K562 (cell line): ENCODE measurements around the gene PLA2G3. TPM values are rescaled to one million over a fixed set of nuclear protein-coding genes. Genes with fewer than 3 reads are reported as not detected.

Experiments
- ATAC-seq: fragments of 200-7000 bp; cut with Tn5 transposase; 3 replicates; pipeline ENCODE4 v1.9.1; 2020; ENCODE audit warnings: moderate library complexity
- BruUV-seq: library from RNA; stranded (reverse); fragments of 400-500 nt; replicated peaks from 2 replicates; lab custom pipeline; 2021; lab: Mats Ljungman, UMichigan
- CTCF ChIA-PET: fragments of 300-600 bp; formaldehyde crosslinking; extraction: SDS; loops from one replicate; lab custom pipeline; 2021; ENCODE audit warnings: low intra/inter-chr PET ratio; lab: Yijun Ruan, JAX
- POLR2A ChIA-PET: fragments of 300-600, 350-650 bp; sonication (Branson Sonifier 250); formaldehyde crosslinking; extraction: SDS; loops from one replicate; lab custom pipeline; 2021; ENCODE audit warnings: antibody characterized with exemption, inconsistent platforms; lab: Yijun Ruan, JAX
- DNase-seq, 4 experiments: peaks; one replicate each; pipeline versions ENCODE4 v3.0.0 to v3.0.0-alpha.2; 2011 to 2018; ENCODE audit warnings: low spot score in 3 of 4, mixed read lengths in 3 of 4; ENCODE audit errors: extremely low read depth in 1 of 4
- FAIRE-seq: peaks from 2 replicates; lab custom pipeline; 2011; peaks lifted over from hg19 to GRCh38; lab: Jason Lieb, UNC
- H2AFZ ChIP-seq: 2 replicates; pipeline ENCODE4 v1.6.0; 2011; ENCODE audit warnings: low read depth, low read length, control low read depth, inconsistent platforms
- H3K27ac ChIP-seq: fragments of 200-600 bp; 3 replicates; pipeline ENCODE4 v1.8.0; 2011; ENCODE audit warnings: low read depth, mild to moderate bottlenecking, control low read depth, inconsistent platforms, low read length, moderate library complexity, mixed read lengths; ENCODE audit errors: extremely low read depth
- H3K27me3 ChIP-seq, 2 experiments: fragments of 300-600 bp in 1 of 2; 2 replicates in 1 of 2; 3 replicates in 1 of 2; pipeline versions ENCODE4 v1.6.0 to v1.8.0; 2011; ENCODE audit warnings: inconsistent platforms in 2 of 2, low read length in 2 of 2, mild to moderate bottlenecking in 1 of 2, mixed read lengths in 1 of 2, moderate library complexity in 1 of 2; ENCODE audit not compliant: control insufficient read depth in 2 of 2, insufficient read depth in 2 of 2
- H3K36me3 ChIP-seq: fragments of 300-600 bp; 3 replicates; pipeline ENCODE4 v1.8.0; 2011; ENCODE audit warnings: mild to moderate bottlenecking, low read length, inconsistent platforms; ENCODE audit not compliant: control insufficient read depth, insufficient read depth
- H3K4me1 ChIP-seq, 2 experiments: fragments of 200-600 bp in 1 of 2; replicated peaks in 1 of 2; 2 replicates in 1 of 2; 3 replicates in 1 of 2; pipeline versions ENCODE4 v1.5.1 to v1.8.0; 2011; ENCODE audit warnings: inconsistent platforms in 2 of 2, low read length in 2 of 2, mild to moderate bottlenecking in 1 of 2, mixed read lengths in 1 of 2, moderate library complexity in 1 of 2; ENCODE audit not compliant: control insufficient read depth in 2 of 2, insufficient read depth in 2 of 2
- H3K4me2 ChIP-seq: 2 replicates; pipeline ENCODE4 v1.6.1; 2011; ENCODE audit warnings: low read length, control low read depth, inconsistent platforms, mixed read lengths; ENCODE audit not compliant: insufficient read depth
- H3K4me3 ChIP-seq: fragments of 200-600 bp; sonication (generic), shearing (Covaris generic); 2 replicates; pipeline ENCODE4 v1.5.1; 2016; ENCODE audit warnings: control low read depth, inconsistent platforms
- H3K79me2 ChIP-seq: fragments of 200-600 bp; 3 replicates; pipeline ENCODE4 v1.8.0; 2011; ENCODE audit warnings: low read length, inconsistent platforms; ENCODE audit not compliant: control insufficient read depth, insufficient read depth
- H3K9ac ChIP-seq, 2 experiments: 2 replicates each; pipeline versions ENCODE4 v1.6.0 to v1.6.1; 2011; ENCODE audit warnings: low read depth in 2 of 2, low read length in 2 of 2, control low read depth in 1 of 2, inconsistent platforms in 1 of 2, mild to moderate bottlenecking in 1 of 2, mixed read lengths in 1 of 2; ENCODE audit not compliant: insufficient read depth in 1 of 2
- H3K9me1 ChIP-seq: one replicate; pipeline ENCODE4 v1.6.0; 2011; ENCODE audit warnings: inconsistent platforms, mild to moderate bottlenecking, low read length, moderate library complexity; ENCODE audit not compliant: control insufficient read depth, insufficient read depth
- H3K9me3 ChIP-seq: replicated peaks from 2 replicates; pipeline ENCODE4 v1.5.1; 2011; ENCODE audit warnings: low read depth, low read length, inconsistent platforms; ENCODE audit not compliant: control insufficient read depth, insufficient read depth
- H4K20me1 ChIP-seq: replicated peaks from 2 replicates; pipeline ENCODE4 v1.6.1; 2011; ENCODE audit warnings: low read length, inconsistent platforms, mixed read lengths; ENCODE audit not compliant: control insufficient read depth, insufficient read depth
- DEAF1 ChIP-seq: fragments of 450-650 bp; formaldehyde crosslinking; IDR thresholded peaks from 2 replicates; pipeline ENCODE4 v1.4.0; 2020; ENCODE audit warnings: mild to moderate bottlenecking, moderate library complexity
- GATA2 ChIP-seq: sonication (generic); formaldehyde crosslinking; IDR thresholded peaks from 2 replicates; pipeline ENCODE4 v1.4.0; 2020; ENCODE audit warnings: mild to moderate bottlenecking, missing genetic modification reagents
- HOXB6 ChIP-seq: fragments of 250-450 bp; sonication (Bioruptor Pico); IDR thresholded peaks from 2 replicates; pipeline ENCODE4 v1.5.1; 2022; ENCODE audit warnings: mild to moderate bottlenecking, borderline replicate concordance
- MBD2 ChIP-seq: sonication (generic); IDR thresholded peaks from 2 replicates; pipeline ENCODE4 v1.6.1; 2016; ENCODE audit warnings: low read depth, borderline replicate concordance
- NBN ChIP-seq: fragments of 450-650 bp; IDR thresholded peaks from 2 replicates; pipeline ENCODE4 v1.6.1; 2016; ENCODE audit warnings: low read depth, mild to moderate bottlenecking
- NR2F6 ChIP-seq: fragments of 450-650 bp; formaldehyde crosslinking; IDR thresholded peaks from 2 replicates; pipeline ENCODE4 v1.4.0; 2020; ENCODE audit warnings: mild to moderate bottlenecking
- POLR3G ChIP-seq: IDR thresholded peaks from 2 replicates; pipeline ENCODE4 v1.6.1; 2011; ENCODE audit not compliant: insufficient read length, insufficient replicate concordance; ENCODE audit errors: extremely low read depth
- TCF7L2 ChIP-seq: fragments of 150-350 bp; IDR thresholded peaks from 2 replicates; pipeline ENCODE4 v1.6.1; 2016; ENCODE audit warnings: low read depth, mild to moderate bottlenecking, low read length, moderate library complexity
- U2AF2 ChIP-seq: fragments of 200-400 bp; formaldehyde crosslinking; optimal IDR thresholded peaks from 2 replicates; pipeline ENCODE3; 2017; ENCODE audit warnings: low read depth, mild to moderate bottlenecking, low read length
- ZBTB1 ChIP-seq: sonication (generic); formaldehyde crosslinking; IDR thresholded peaks from 2 replicates; pipeline ENCODE4 v1.8.1; 2023; ENCODE audit warnings: missing genetic modification reagents, low read depth, mild to moderate bottlenecking, borderline replicate concordance
- ZBTB43 ChIP-seq: sonication (generic); formaldehyde crosslinking; IDR thresholded peaks from 2 replicates; pipeline ENCODE4 v1.8.0; 2023; ENCODE audit warnings: mild to moderate bottlenecking, missing genetic modification reagents
- ZBTB8A ChIP-seq: fragments of 450-650 bp; IDR thresholded peaks from 2 replicates; pipeline ENCODE4 v1.6.1; 2018; ENCODE audit warnings: mild to moderate bottlenecking, moderate library complexity; ENCODE audit not compliant: partially characterized antibody
- ZNF274 ChIP-seq: IDR thresholded peaks from 2 replicates; pipeline ENCODE4 v1.6.1; 2011; ENCODE audit warnings: low read depth, mild to moderate bottlenecking, low read length, moderate library complexity, borderline replicate concordance
- ZNF609 ChIP-seq: sonication (generic); formaldehyde crosslinking; IDR thresholded peaks from 2 replicates; pipeline ENCODE4 v1.8.1; 2023; ENCODE audit warnings: missing genetic modification reagents, mild to moderate bottlenecking, borderline replicate concordance
- ZNF699 ChIP-seq: fragments of 250-450 bp; sonication (Bioruptor Pico); IDR thresholded peaks from 2 replicates; pipeline ENCODE4 v1.8.0; 2021; ENCODE audit warnings: mild to moderate bottlenecking, moderate library complexity; ENCODE audit not compliant: insufficient replicate concordance
- WGBS: fragments of 100-300 bp; shearing (Covaris generic); methylation state at CpG from one replicate; pipeline ENCODE4 v1.1.6; 2016; ENCODE audit warnings: low coverage, mixed read lengths; ENCODE audit not compliant: insufficient coverage; ENCODE audit errors: missing lambda C conversion rate; 5-methylcytosine and 5-hydroxymethylcytosine counted together
- in situ Hi-C: fragments of 300-500 bp; cut with MboI; formaldehyde crosslinking; loops from 4 replicates; pipeline ENCODE4 v1.15.0; 2018; ENCODE audit warnings: inconsistent platforms, mixed read lengths
- intact Hi-C: fragments of 100-400 bp; cut with micrococcal nuclease; formaldehyde crosslinking; loops from 2 replicates; pipeline ENCODE4 v1.14.2; 2022
- polyA plus RNA-seq, 8 experiments: library from polyadenylated mRNA; depleted of rRNA in 4 of 8; stranded (reverse) in 5 of 8; unstranded in 3 of 8; fragments of >200 nt; fragmentation: Nextera tagmentation in 2 of 8; fragmentation: Illumina TruSeq in 1 of 8; extraction: Ambion mirVana in 2 of 8; extraction: Trizol in 1 of 8; gene quantifications; 2 replicates each; pipeline versions ENCODE4 v1.2.1 to v1.2.3, GENCODE V29; 2011 to 2014; ENCODE audit warnings: inconsistent platforms in 1 of 8, missing spikeins in 1 of 8
- total RNA-seq, 7 experiments: library from RNA; depleted of rRNA in 6 of 7; stranded (reverse); fragments of >200 nt in 6 of 7; fragmentation: Illumina TruSeq in 2 of 7; extraction: Trizol in 2 of 7; gene quantifications; 2 replicates each; pipeline versions ENCODE4 v1.2.1 to v1.2.3, GENCODE V29; 2011 to 2021; ENCODE audit warnings: low replicate concordance in 1 of 7

Gene PLA2G3
- total and polyA plus RNA-seq, 9 of the 15 experiments (the other 6 are each of a cell fraction or from before 2014, with no cell fraction given), result 0.18 to 1.4 (median 0.64) TPM

GRCh38 chr22:31087744-31088215, 52.5 kb downstream of the PLA2G3 start:
- in situ Hi-C loops (loop anchor here (5.0 to 10.0 kb wide), 2 partner anchors 135 to 323 kb away; no protein-coding TSS in a partner anchor), intact Hi-C loops (no loop called here)
- WGBS, result 87% methylated on average over 7 of the region's 21 CpGs
- H3K9me1 ChIP-seq, result peaks cover 5% of the 10 kb centered on the region
- peaks cover 31% of the 10 kb centered on the region; the same call in 2 of the 3 replicates for H3K36me3 ChIP-seq
- no peak for FAIRE-seq
- no peak overlapping the region for H3K4me2 ChIP-seq
- H4K20me1 ChIP-seq, result no peaks in the 10 kb centered on the region
- no peak overlapping the region for H3K4me3 ChIP-seq
- H3K4me1 ChIP-seq, result peaks cover 25 to 64% of the 10 kb centered on the region in 2 experiments; a peak in 4 of 5 replicates
- peaks cover 19% of the 10 kb centered on the region for H3K79me2 ChIP-seq
- CTCF ChIA-PET, result interaction anchor here (4.0 kb wide), 1 partner anchor 140 kb away, joined by 21 read pairs; no protein-coding TSS in a partner anchor
- DNase-seq, result no peak
- POLR2A ChIA-PET, result interaction anchor here (0.6 kb wide), 1 partner anchor 175 kb away, joined by 3 read pairs; no protein-coding TSS in a partner anchor
- no peak overlapping the region for H2AFZ ChIP-seq
- no peaks in the 10 kb centered on the region for H3K9me3 ChIP-seq
- ATAC-seq, result no peak
- no peak overlapping the region for H3K27ac ChIP-seq
- no peak overlapping the region; a peak in 1 of 4 replicates for H3K9ac ChIP-seq
- H3K27me3 ChIP-seq, result no peaks in the 10 kb centered on the region
- BruUV-seq, result no TSS peak
- TF ChIP-seq ZBTB1, result no peak
- TF ChIP-seq TCF7L2, result no peak
- TF ChIP-seq ZBTB43, result no peak
- no peak for TF ChIP-seq ZBTB8A
- no peak for TF ChIP-seq DEAF1 (CRISPR knock-in tag)
- no peak for TF ChIP-seq HOXB6 (CRISPR knock-in tag)
- TF ChIP-seq MBD2, result no peak
- TF ChIP-seq NBN, result no peak
- TF ChIP-seq U2AF2, result no peak
- no peak for TF ChIP-seq POLR3G
- no peak for TF ChIP-seq GATA2 (CRISPR knock-in tag)
- TF ChIP-seq ZNF274, result no peak
- TF ChIP-seq ZNF699 (CRISPR knock-in tag), result no peak
- TF ChIP-seq NR2F6 (CRISPR knock-in tag), result no peak
- no peak for TF ChIP-seq ZNF609
